HCT116 (cell line): Measurements from ENCODE around the gene ZER1. TPM values are rescaled to one million over a fixed set of nuclear protein-coding genes. Genes with fewer than 3 reads are reported as not detected.

Experiments
- ATAC-seq: fragments of 200-7000 bp; cut with Tn5 transposase; 2 replicates; pipeline ENCODE4 v1.9.1; 2020; ENCODE audit warnings: mild to moderate bottlenecking, moderate library complexity
- BruUV-seq: library from RNA; stranded (reverse); fragments of 400-500 nt; replicated peaks from 2 replicates; lab custom pipeline; 2021; lab: Mats Ljungman, UMichigan
- CTCF ChIA-PET: fragments of 300-600 bp; sonication (Branson Sonifier 250); formaldehyde crosslinking; loops from one replicate; lab custom pipeline; 2021; ENCODE audit warnings: antibody characterized with exemption; lab: Charles Lee
- POLR2A ChIA-PET: fragments of 300-600, 350-600 bp; sonication (Branson Sonifier 250); formaldehyde crosslinking; loops from one replicate; lab custom pipeline; 2021; ENCODE audit warnings: antibody characterized with exemption; lab: Charles Lee
- RAD21 ChIA-PET, 2 experiments: fragments of 300-600 bp; sonication (Branson Sonifier 250); formaldehyde crosslinking; loops; one replicate each; lab custom pipeline; 2023; ENCODE audit warnings: low total read pairs in 2 of 2; ENCODE audit not compliant: uncharacterized antibody in 2 of 2, unreplicated experiment in 2 of 2, low non-redundant PET in 1 of 2; lab: Charles Lee
- DNase-seq: peaks from one replicate; pipeline ENCODE4 v3.0.0-alpha.2; 2010; ENCODE audit warnings: low read depth, low spot score
- H2AFZ ChIP-seq: fragments of 200-600 bp; shearing (Covaris generic), sonication (generic); 2 replicates; pipeline ENCODE4 v1.6.1; 2017; ENCODE audit warnings: low read depth, mixed run types, mixed read lengths, antibody characterized with exemption, low read length; ENCODE audit not compliant: poor library complexity, severe bottlenecking
- H3K27ac ChIP-seq: 2 replicates; pipeline ENCODE4 v1.5.1; 2012; ENCODE audit warnings: low read depth, low read length
- H3K27me3 ChIP-seq: fragments of 200-600 bp; sonication (generic); 2 replicates; pipeline ENCODE4 v1.6.1; 2016; ENCODE audit warnings: mixed run types, low read length, mixed read lengths; ENCODE audit not compliant: insufficient read depth
- H3K36me3 ChIP-seq, 2 experiments: fragments of 200-500 bp in 1 of 2; fragments of 200-600 bp in 1 of 2; sonication (Bioruptor generic) in 1 of 2; sonication (generic) in 1 of 2; 2 replicates each; pipeline versions ENCODE4 v1.5.1 to v1.6.1; 2014 to 2016; ENCODE audit warnings: low read length in 2 of 2, inconsistent platforms in 1 of 2, mixed read lengths in 1 of 2, mixed run types in 1 of 2; ENCODE audit not compliant: insufficient read depth in 2 of 2, control insufficient read depth in 1 of 2
- H3K4me1 ChIP-seq, 2 experiments: fragments of 200-600 bp in 1 of 2; sonication (generic) in 1 of 2; 2 replicates each; pipeline versions ENCODE4 v1.5.1 to v1.6.1; 2012 to 2017; ENCODE audit warnings: low read length in 2 of 2, inconsistent platforms in 1 of 2, mild to moderate bottlenecking in 1 of 2, mixed read lengths in 1 of 2, mixed run types in 1 of 2, moderate library complexity in 1 of 2; ENCODE audit not compliant: insufficient read depth in 2 of 2, control insufficient read depth in 1 of 2
- H3K4me2 ChIP-seq: fragments of 200-600 bp; sonication (generic); 2 replicates; pipeline ENCODE4 v1.6.1; 2017; ENCODE audit warnings: mixed run types, low read length, mixed read lengths
- H3K4me3 ChIP-seq, 2 experiments: fragments of 200-600 bp in 1 of 2; sonication (generic) in 1 of 2; replicated peaks in 1 of 2; 2 replicates each; pipeline ENCODE4 v1.5.1; 2011 to 2016; ENCODE audit warnings: low read length in 2 of 2, control low read depth in 1 of 2, low read depth in 1 of 2, mild to moderate bottlenecking in 1 of 2, mixed read lengths in 1 of 2, mixed run types in 1 of 2
- H3K79me2 ChIP-seq: fragments of 200-600 bp; sonication (generic); 2 replicates; pipeline ENCODE4 v1.6.1; 2017; ENCODE audit warnings: mild to moderate bottlenecking, mixed run types, low read length, moderate library complexity, mixed read lengths; ENCODE audit not compliant: insufficient read depth
- H3K9ac ChIP-seq: fragments of 200-600 bp; sonication (generic); 2 replicates; pipeline ENCODE4 v1.6.1; 2016; ENCODE audit warnings: low read length, mixed read lengths
- H3K9me2 ChIP-seq: fragments of 200-600 bp; sonication (generic), shearing (Covaris generic); 2 replicates; pipeline ENCODE4 v1.6.1; 2017; ENCODE audit warnings: mixed run types, mild to moderate bottlenecking, moderate library complexity; ENCODE audit not compliant: insufficient read depth
- H3K9me3 ChIP-seq, 2 experiments: fragments of 200-500 bp in 1 of 2; fragments of 200-600 bp in 1 of 2; sonication (Bioruptor generic) in 1 of 2; sonication (generic) in 1 of 2; 2 replicates each; pipeline ENCODE4 v1.6.1; 2014 to 2017; ENCODE audit warnings: low read length in 2 of 2, mixed read lengths in 2 of 2, inconsistent platforms in 1 of 2, low read depth in 1 of 2, mild to moderate bottlenecking in 1 of 2, mixed run types in 1 of 2, moderate library complexity in 1 of 2; ENCODE audit not compliant: control insufficient read depth in 1 of 2, insufficient read depth in 1 of 2
- H4K20me1 ChIP-seq: fragments of 200-600 bp; sonication (generic), shearing (Covaris generic); 2 replicates; pipeline ENCODE4 v1.6.1; 2017; ENCODE audit warnings: mixed run types, mild to moderate bottlenecking, moderate library complexity; ENCODE audit not compliant: insufficient read depth
- CBX3 ChIP-seq: IDR thresholded peaks from 2 replicates; pipeline ENCODE4 v1.6.1; 2012; ENCODE audit warnings: low read depth
- CEBPB ChIP-seq: IDR thresholded peaks from 2 replicates; pipeline ENCODE4 v1.6.1; 2012; ENCODE audit warnings: low read depth
- CTCF ChIP-seq, 3 experiments: fragments of 200-600 bp in 1 of 3; sonication (generic) in 1 of 3; IDR thresholded peaks in 2 of 3; conservative IDR thresholded peaks in 1 of 3; 2 replicates each; pipeline ENCODE4 v1.5.1; 2012 to 2017; ENCODE audit warnings: low read depth in 2 of 3, low read length in 2 of 3, antibody characterized with exemption in 1 of 3, borderline replicate concordance in 1 of 3, control low read depth in 1 of 3, mild to moderate bottlenecking in 1 of 3, mixed read lengths in 1 of 3, mixed run types in 1 of 3, moderate library complexity in 1 of 3; ENCODE audit not compliant: insufficient read depth in 1 of 3
- EZH2 ChIP-seq: fragments of 200-600 bp; sonication (generic); IDR thresholded peaks from 2 replicates; pipeline ENCODE4 v1.6.1; 2017; ENCODE audit warnings: antibody characterized with exemption, mixed run types
- EZH2phosphoT487 ChIP-seq: fragments of 200-600 bp; IDR thresholded peaks from 2 replicates; pipeline ENCODE4 v1.6.1; 2018; ENCODE audit warnings: antibody characterized with exemption, borderline replicate concordance
- FOSL1 ChIP-seq: IDR thresholded peaks from 2 replicates; pipeline ENCODE4 v1.6.1; 2012; ENCODE audit warnings: low read depth
- JUND ChIP-seq: IDR thresholded peaks from 2 replicates; pipeline ENCODE4 v1.6.1; 2012
- MAX ChIP-seq: IDR thresholded peaks from 2 replicates; pipeline ENCODE4 v1.6.1; 2012
- POLR2A ChIP-seq: IDR thresholded peaks from 2 replicates; pipeline ENCODE4 v1.7.0; 2011; ENCODE audit warnings: borderline replicate concordance; ENCODE audit not compliant: insufficient read depth, insufficient read length; ENCODE audit errors: extremely low read depth
- POLR2AphosphoS5 ChIP-seq: IDR thresholded peaks from 2 replicates; pipeline ENCODE4 v1.6.1; 2011; ENCODE audit warnings: mild to moderate bottlenecking, low read depth, low read length, moderate library complexity
- RAD21 ChIP-seq: IDR thresholded peaks from 2 replicates; pipeline ENCODE4 v1.6.1; 2012; ENCODE audit warnings: low read depth, mild to moderate bottlenecking
- REST ChIP-seq: IDR thresholded peaks from 2 replicates; pipeline ENCODE4 v1.6.1; 2012; ENCODE audit warnings: low read depth
- SP1 ChIP-seq: IDR thresholded peaks from 2 replicates; pipeline ENCODE4 v1.6.1; 2012; ENCODE audit warnings: low read depth
- TCF7L2 ChIP-seq: IDR thresholded peaks from 2 replicates; pipeline ENCODE4 v1.7.0; 2011; ENCODE audit warnings: borderline replicate concordance, inconsistent platforms; ENCODE audit not compliant: insufficient read depth, insufficient read length; ENCODE audit errors: extremely low read depth
- YY1 ChIP-seq: IDR thresholded peaks from 2 replicates; pipeline ENCODE4 v1.6.1; 2011; ENCODE audit warnings: low read length, low read depth, moderate library complexity, mild to moderate bottlenecking; ENCODE audit not compliant: insufficient replicate concordance; ENCODE audit errors: extremely low read depth
- ZBTB33 ChIP-seq: IDR thresholded peaks from 2 replicates; pipeline ENCODE4 v1.6.1; 2011; ENCODE audit warnings: mild to moderate bottlenecking, low read length, moderate library complexity; ENCODE audit not compliant: insufficient replicate concordance; ENCODE audit errors: extremely low read depth
- ZFX ChIP-seq: fragments of 450-650 bp; IDR thresholded peaks from 2 replicates; pipeline ENCODE4 v1.6.1; 2017
- ZNF274 ChIP-seq: fragments of 200-500 bp; sonication (Bioruptor generic); IDR thresholded peaks from 2 replicates; pipeline ENCODE4 v1.6.1; 2014; ENCODE audit warnings: mild to moderate bottlenecking, low read depth, low read length, inconsistent platforms
- intact Hi-C: fragments of 100-400 bp; cut with micrococcal nuclease; formaldehyde crosslinking; loops from 2 replicates; pipeline ENCODE4 v1.10.0; 2022
- total RNA-seq: library from RNA; stranded (reverse); gene quantifications from one replicate; pipeline ENCODE4 v1.2.1, GENCODE V29; 2021; ENCODE audit not compliant: unreplicated experiment

Gene ZER1
- total RNA-seq, 1 experiment from 2014 or later, result 18.0 TPM

GRCh38 chr9:128774804-128775203, 3.1 kb upstream of the ZER1 start:
- Histone ChIP-seq H3K9me3 (peaks cover 0 to 4% of the 10 kb centered on the region in 2 experiments; a peak in 1 of 4 replicates), H2AFZ (no peak overlapping the region), H3K9ac (no peak overlapping the region), H3K4me1 (peaks cover 11 to 23% of the 10 kb centered on the region in 2 experiments; a peak in 3 of 4 replicates), H3K27me3 (no peaks in the 10 kb centered on the region), H3K4me2 (no peak overlapping the region), H4K20me1 (no peaks in the 10 kb centered on the region), H3K36me3 (no peaks in the 10 kb centered on the region), H3K9me2 (no peaks in the 10 kb centered on the region), H3K4me3 (no peak overlapping the region), H3K79me2 (no peaks in the 10 kb centered on the region), H3K27ac (no peak overlapping the region)
- ATAC-seq (no peak), DNase-seq (no peak)
- RAD21 ChIA-PET, result no interaction called here
- POLR2A ChIA-PET, result no interaction called here
- intact Hi-C loops, result no loop called here
- no TSS peak for BruUV-seq
- CTCF ChIA-PET, result no interaction called here
- TF ChIP-seq EZH2 (no peak), RAD21 (no peak), YY1 (no peak), SP1 (no peak), POLR2A (no peak), FOSL1 (no peak), POLR2AphosphoS5 (no peak), ZNF274 (no peak), TCF7L2 (no peak), REST (no peak), JUND (no peak), ZBTB33 (no peak), EZH2phosphoT487 (no peak), CTCF (IDR thresholded peaks at IDR 0.05 in 2 of 3, conservative IDR thresholded peaks at IDR 0.05 in 1 of 3; ENCODE audit: borderline replicate concordance in 1 of 3, insufficient read depth in 1 of 3, low read depth in 2 of 3, low read length in 2 of 3) (no peak), CBX3 (no peak), MAX (no peak), CEBPB (no peak), ZFX (no peak)
